ENCODE measurements around the gene TNFRSF4.

The TNFRSF4 gene

GRCh38 chr1:1245817-1246576 lies 32.0 kb upstream of the TNFRSF4 start:
- DNase-seq (ENCODE audit: low read depth in 1 of 2, low spot score in 1 of 2) = no peak

GRCh38 chr1:1245178-1245816 lies 31.3 kb upstream of the TNFRSF4 start:
- DNase-seq (ENCODE audit: low read depth in 1 of 2, low spot score in 1 of 2) = no peak

- no peak for DNase-seq (ENCODE audit: low read depth in 1 of 2, low spot score in 1 of 2)
These were observed 30.3 kb upstream of the TNFRSF4 start for GRCh38 chr1:1244192-1244811.

- DNase-seq (ENCODE audit: low read depth in 1 of 2, low spot score in 1 of 2) = no peak
These were observed 29.8 kb upstream of the TNFRSF4 start for GRCh38 chr1:1243807-1244191.

- no peak for DNase-seq (ENCODE audit: low read depth in 1 of 2, low spot score in 1 of 2)
These were observed 29.3 kb upstream of the TNFRSF4 start for GRCh38 chr1:1243266-1243660.

- no peak for DNase-seq (ENCODE audit: low read depth in 1 of 2, low spot score in 1 of 2)
These were observed 28.7 kb upstream of the TNFRSF4 start for GRCh38 chr1:1242461-1243265.

- DNase-seq (ENCODE audit: low read depth in 1 of 2, low spot score in 1 of 2) = no peak
These were observed 27.8 kb upstream of the TNFRSF4 start for GRCh38 chr1:1241588-1242219.

DNA sequence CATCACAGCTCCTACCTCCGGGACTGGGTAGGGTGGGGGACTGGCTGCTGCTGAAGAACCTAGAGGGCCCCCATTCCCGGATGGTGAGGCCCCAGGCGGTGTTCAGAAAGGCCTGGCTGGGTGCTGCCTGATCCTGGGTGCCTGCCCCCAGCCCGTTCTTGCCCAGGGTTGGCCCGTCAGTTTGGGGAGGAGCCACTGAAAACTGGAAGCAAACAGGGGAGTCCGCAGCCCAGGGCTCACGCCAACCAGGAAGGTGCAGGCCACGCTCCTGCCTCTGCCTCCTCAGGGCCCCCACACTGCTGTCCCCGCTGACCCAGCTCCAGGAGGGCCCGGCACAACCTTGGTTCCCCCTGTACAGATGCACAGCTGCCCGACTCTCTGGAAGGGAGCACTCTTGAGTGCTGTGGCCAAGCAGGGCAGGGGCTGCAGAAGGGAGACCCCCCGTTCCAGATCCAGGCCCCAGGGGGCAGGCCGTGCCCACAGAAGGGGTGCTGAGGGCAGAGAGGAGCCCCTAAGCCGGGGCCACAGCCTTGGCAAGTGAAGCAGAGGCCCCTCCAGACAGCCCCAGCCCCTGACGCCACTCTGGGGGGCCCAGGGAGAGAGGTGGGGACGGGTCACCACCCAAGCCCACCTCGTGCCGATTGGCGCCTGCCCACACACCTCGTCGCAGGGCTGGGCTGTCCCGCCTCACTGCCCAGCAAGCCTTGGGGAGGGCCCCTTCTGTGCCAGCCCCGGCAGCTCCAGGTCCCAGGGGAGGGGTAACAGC lies 27.1 kb upstream of the TNFRSF4 start:
- DNase-seq (ENCODE audit: low read depth in 1 of 2, low spot score in 1 of 2) = no peak

GRCh38 chr1:1240348-1240732 lies 26.4 kb upstream of the TNFRSF4 start:
- DNase-seq (ENCODE audit: low read depth in 1 of 2, low spot score in 1 of 2) = no peak

- no peak for DNase-seq (ENCODE audit: low read depth in 1 of 2, low spot score in 1 of 2)
These were observed 25.8 kb upstream of the TNFRSF4 start for GRCh38 chr1:1239614-1240347.

- DNase-seq (ENCODE audit: low read depth in 1 of 2, low spot score in 1 of 2) = no peak
These were observed 25.3 kb upstream of the TNFRSF4 start for GRCh38 chr1:1239227-1239613.

DNA sequence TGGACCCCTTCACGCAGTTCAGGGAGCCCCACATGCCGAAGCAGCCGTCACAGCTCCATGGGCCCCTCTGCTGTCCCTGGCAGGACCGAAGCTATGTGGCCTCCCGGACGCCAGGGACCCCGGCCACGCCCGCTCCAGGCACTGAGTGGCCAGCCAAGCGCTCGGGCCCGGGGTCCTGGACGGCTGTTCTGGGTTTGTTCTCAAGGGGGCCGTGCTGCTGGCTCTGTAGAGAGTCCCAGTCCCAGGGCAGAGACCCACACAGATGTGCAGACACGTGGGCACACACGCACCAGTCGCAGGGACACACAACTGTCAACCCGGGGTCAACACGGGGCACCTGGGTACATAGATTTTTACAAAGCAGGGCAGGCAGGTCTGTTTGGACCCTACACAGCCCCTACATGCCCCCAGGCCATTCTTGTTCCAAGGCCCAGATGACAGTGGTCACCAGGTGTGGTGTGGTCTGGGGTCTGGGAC lies 24.8 kb upstream of the TNFRSF4 start:
- DNase-seq (ENCODE audit: low read depth in 1 of 2, low spot score in 1 of 2) = no peak

- no peak for DNase-seq (ENCODE audit: low read depth in 1 of 2, low spot score in 1 of 2)
These were observed 24.1 kb upstream of the TNFRSF4 start for GRCh38 chr1:1237874-1238701.

DNA sequence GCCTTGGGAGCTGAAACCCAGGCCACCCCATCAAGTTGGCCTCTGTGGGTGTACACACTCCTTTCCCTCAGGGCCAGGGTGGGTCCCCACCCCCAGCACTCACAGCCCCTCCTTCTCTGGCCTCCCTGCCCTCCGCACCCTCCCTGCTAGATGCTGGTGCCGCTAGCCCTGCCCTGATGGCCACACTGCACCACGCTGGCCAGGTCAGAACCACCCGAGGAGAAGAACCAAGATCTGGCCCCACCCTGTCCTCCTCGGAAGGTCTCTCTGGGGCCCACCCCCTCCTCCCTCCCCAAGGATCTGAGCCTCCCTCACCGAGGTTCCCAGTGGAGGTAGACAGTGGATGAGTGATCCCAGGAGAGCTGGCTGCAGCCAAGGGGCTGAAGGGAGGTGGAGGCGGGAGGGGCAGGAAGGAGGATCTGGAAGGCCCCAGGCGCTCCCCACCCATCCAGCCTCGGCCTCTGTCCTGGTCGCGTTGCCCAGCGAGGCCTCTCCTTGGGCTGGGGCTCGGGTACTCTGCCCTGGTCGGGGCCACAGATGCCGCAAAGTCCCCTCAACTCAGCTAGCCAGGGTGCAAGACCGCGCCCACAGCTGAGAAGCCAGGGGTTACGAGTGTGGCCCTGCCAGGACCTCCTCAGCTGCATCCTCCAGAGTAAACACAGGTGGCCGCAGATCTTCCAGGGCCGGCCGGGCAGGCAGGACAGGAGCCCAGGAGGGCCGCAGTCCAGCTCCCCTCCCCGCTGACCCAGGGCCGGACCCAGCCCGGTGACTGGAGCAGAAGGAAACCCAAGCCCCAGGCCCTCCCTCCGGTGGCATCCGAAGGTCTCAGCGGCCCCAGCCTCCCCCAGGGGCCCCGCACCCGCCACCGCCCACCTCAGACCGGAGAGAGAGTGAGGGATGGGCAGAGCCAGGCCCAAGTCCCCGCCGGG lies 23.3 kb upstream of the TNFRSF4 start:
- no peak for DNase-seq (ENCODE audit: low read depth in 1 of 2, low spot score in 1 of 2)

- DNase-seq (ENCODE audit: low read depth in 1 of 2, low spot score in 1 of 2) = no peak
These were observed 22.3 kb upstream of the TNFRSF4 start for GRCh38 chr1:1236176-1236763.

DNA sequence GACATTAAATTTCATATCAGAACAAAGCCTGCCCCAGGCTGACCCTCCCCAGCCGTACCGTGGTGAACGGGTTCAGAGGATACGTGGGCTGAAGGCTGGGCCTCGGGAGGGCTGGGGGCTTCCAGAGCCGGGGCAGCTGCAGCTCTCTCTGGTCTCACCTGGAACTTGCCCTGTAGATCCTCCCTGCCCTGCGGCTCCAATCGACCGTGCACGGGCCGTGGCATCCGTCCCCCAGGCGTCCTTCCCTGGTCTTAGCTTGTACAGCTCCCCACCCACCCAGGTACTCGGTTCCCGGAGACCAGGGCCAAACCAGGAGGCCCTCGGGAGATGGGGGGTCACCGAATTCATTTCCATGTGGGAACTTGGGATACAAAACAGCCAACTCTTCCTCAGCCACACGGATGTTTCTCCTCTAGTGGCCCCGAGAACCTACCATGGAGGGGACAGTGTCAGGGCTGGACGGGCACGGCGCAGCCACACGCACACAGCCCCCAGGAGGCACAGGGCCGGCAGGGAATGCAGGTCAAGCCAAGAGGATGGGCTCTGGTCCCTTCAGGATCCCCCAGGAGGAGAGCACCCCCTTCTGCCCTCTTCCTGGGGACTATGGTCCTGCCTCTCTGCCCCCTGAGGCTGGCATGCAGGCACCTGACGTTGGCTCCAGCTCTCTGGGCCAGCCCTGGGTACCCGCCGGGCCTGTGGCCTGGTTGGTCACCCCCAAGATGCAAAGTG lies 21.2 kb upstream of the TNFRSF4 start:
- no peak for DNase-seq (ENCODE audit: low read depth in 1 of 2, low spot score in 1 of 2)
